Stimulated activated effector memory CD8-positive, alpha-beta T cell treated with anti-CD3 and anti-CD28 coated beads, Interleukin-12 subunit alpha, Interleukin-12 subunit beta, amount 100 ng/mL, for 72 hours (primary cell): Measurements from ENCODE around the gene CAMK4.

ENCODE experiments used
- ATAC-seq: fragments of 150-1000 bp; cut with Tn5 transposase; 2 replicates; pipeline ENCODE4 v1.10.0; 2021
- DNase-seq, 2 donors: peaks; one replicate each; pipeline ENCODE4 v3.0.0; 2021 to 2022; ENCODE audit warnings: low spot score in 2 of 2
- H3K27ac Mint-ChIP-seq: one replicate; pipeline ENCODE4 v1.8.0; 2022; ENCODE audit warnings: mild to moderate bottlenecking, mixed read lengths
- H3K36me3 Mint-ChIP-seq: one replicate; pipeline ENCODE4 v1.8.0; 2022; ENCODE audit warnings: mild to moderate bottlenecking, mixed read lengths
- H3K4me1 Mint-ChIP-seq: one replicate; pipeline ENCODE4 v1.8.0; 2022; ENCODE audit warnings: mixed read lengths
- H3K4me3 Mint-ChIP-seq: one replicate; pipeline ENCODE4 v1.8.0; 2022; ENCODE audit warnings: mild to moderate bottlenecking, mixed read lengths
- H3K9me3 Mint-ChIP-seq: one replicate; pipeline ENCODE4 v1.8.0; 2022; ENCODE audit warnings: mixed read lengths

The CAMK4 gene

DNA sequence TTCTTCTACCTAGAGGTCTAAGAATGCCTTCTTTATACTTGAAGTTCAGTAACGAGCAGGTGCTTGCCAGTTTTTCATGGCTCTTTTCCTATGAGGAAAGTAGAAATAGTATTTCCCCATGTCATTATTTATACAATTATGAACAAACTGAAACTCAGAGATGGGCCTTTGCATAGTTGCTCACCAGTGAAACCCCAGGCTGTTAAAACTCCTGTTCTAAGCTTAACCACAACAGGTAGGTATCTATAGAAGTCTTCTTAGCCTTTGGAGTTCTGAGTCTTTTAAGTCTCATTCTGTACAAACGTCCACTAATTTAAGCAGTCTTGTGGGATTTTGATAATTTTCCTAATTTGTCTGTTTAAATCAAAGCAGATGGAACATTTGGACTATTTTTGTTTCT, 198.1 kb downstream of the CAMK4 start:
- Mint-ChIP-seq H3K36me3 (no peaks in the 10 kb centered on the region), H3K4me1 (no peaks in the 10 kb centered on the region), H3K9me3 (peaks cover 5% of the 10 kb centered on the region)

DNA sequence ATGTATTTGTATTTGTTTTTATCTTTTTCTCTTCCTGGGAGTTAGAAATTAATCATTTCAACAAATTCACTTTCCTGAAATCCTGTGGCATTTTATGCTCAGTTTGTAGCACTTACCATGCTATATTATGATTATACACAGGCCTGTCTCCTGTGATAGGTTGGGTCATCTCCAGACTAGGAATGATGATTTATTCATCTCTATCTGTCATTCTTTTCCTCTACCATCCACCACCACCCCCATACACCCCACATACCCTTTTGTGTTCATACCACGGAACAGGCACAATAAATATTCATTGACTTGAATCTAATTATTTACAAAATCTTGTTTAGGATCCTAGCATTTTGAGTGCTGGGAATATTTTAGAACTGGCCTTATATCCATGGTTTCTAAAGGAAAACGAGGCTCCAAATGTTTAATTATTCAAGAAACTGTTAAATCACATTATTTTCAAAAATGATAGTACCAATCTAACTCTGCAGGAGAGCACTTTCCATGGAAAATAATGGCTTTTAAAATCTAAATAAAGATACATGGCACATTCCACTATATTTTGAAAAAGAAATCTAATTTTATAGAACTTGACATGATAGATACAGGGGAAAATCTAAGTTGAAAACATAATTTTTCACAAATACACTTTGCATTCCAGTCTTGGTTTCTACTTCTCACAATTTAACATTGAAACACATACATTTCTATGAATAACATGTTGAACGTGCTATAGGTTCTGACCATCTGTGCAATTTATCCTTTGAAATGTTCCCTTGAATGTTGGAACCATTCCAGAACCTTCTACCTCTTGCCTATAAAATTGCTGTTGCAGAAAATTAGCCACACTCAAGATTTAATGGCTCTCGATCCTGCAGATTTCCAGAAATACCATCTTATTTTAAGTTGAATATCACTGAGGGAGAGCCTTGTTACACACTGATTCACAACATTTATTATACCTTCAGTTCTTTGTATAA, 198.8 kb downstream of the CAMK4 start:
- no peak for DNase-seq
- H3K4me1 Mint-ChIP-seq = peaks cover 8% of the 10 kb centered on the region

More for the DNA sequence above, 198.1 kb downstream of the CAMK4 start:
- H3K27ac Mint-ChIP-seq = no peak overlapping the region
- no peak for DNase-seq
- H3K4me3 Mint-ChIP-seq = no peak overlapping the region
- ATAC-seq = no peak

DNA sequence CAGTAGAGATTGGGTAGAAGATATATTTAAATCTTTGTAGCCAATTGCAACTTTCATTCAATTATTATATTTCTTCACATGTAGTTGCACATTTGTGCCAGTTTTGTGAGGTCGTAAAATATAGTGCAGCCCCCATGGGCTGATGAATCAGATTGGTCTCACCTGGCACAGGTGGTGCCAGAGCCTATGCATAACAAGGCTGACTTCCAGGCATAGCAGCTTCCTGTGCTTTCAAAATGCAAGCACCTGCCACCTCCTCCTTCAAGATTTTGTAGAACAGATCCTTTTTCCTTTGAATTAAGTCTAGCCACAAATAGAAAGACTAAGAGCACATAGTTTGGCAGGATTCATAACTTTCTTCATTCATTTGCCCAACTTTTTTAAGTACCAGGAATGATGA, 201.0 kb downstream of the CAMK4 start:
- no peak for ATAC-seq
- Mint-ChIP-seq H3K4me3 (no peak overlapping the region), H3K4me1 (peaks cover 19% of the 10 kb centered on the region), H3K36me3 (no peaks in the 10 kb centered on the region), H3K27ac (no peak overlapping the region), H3K9me3 (peaks cover 7% of the 10 kb centered on the region)
- no peak for DNase-seq

More for the DNA sequence above, 198.8 kb downstream of the CAMK4 start:
- Mint-ChIP-seq H3K27ac (no peak overlapping the region), H3K36me3 (no peaks in the 10 kb centered on the region), H3K4me3 (no peak overlapping the region), H3K9me3 (peaks cover 2% of the 10 kb centered on the region)
- ATAC-seq = no peak

DNA sequence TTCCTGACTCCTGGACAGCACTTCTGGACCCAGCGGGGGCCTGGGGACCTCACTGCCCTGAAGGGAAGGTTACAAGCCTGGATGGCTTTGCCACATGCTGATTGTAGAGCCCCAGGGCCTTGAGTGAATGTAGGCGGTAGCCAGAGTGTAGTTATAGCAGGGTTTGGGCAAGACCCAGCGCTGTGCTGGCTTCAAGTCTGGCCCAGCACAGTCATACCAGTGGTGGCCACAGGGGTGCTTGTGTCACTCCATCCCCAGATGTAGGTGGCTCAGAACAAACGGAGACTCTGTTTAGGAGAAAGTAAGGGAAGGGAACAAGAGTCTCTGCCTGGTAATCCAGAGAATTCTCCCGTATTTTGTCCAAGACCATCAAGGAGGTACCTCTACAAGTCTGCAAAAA, 203.6 kb downstream of the CAMK4 start:
- H3K36me3 Mint-ChIP-seq = no peaks in the 10 kb centered on the region
- peaks cover 25% of the 10 kb centered on the region for H3K4me1 Mint-ChIP-seq

DNA sequence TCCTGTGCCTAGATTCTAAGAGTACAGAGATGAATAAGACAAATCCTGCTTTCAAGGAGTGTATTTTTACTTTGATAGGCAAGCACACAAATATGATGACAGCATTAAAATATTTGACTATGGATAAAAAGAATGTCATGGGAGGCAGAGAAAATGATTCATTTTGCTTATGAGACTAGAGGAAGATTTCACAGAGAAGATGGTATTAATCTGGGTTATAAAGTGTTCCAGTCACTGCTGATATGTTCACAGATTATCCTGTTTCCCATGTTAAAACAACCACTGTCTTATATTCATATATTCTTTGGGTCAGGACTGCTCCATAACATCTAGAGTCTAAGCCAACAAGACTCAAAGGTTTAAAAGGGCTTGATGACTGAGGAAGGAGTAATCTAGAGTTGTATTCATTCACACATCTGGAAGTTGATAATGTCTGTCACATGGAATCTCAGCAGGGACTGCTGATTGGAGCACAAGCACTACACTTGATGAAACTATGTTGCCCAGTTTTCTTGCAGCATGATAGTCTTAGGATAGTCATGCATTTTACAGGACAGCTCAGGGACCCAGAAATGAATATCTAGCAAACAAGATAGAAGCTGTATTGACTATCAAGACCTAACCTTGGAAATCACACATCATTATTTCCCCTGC, 208.8 kb downstream of the CAMK4 start:
- DNase-seq (no peak), ATAC-seq (no peak)
- Mint-ChIP-seq H3K4me1 (peaks cover 18% of the 10 kb centered on the region), H3K27ac (no peak overlapping the region), H3K36me3 (no peaks in the 10 kb centered on the region), H3K9me3 (peaks cover 7% of the 10 kb centered on the region), H3K4me3 (no peak overlapping the region)

More for the DNA sequence above, 203.6 kb downstream of the CAMK4 start:
- no peak for DNase-seq
- peak; percentile 37 for ATAC-seq
- Mint-ChIP-seq H3K27ac (no peak overlapping the region), H3K4me3 (no peak overlapping the region), H3K9me3 (peaks cover 7% of the 10 kb centered on the region)

DNA sequence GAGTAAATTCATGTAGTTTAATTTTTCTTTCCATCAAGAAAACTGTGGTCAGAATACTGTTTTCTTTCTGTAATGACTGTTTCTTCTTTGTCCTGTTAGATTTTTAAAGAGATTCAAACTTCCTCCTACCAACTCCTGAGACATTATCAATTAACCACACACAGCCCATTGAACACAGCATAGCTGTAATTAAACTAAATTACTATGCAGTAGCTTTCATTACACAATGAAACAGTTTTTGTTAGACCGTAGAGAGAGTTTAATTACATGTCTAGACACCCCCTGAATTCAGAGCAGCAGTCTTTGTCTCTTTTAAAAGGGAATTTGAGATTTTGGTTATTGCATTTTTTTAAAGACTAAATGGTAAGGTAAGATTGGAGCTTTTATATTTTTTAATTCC, 210.6 kb downstream of the CAMK4 start:
- no peak overlapping the region for H3K27ac Mint-ChIP-seq
- H3K9me3 Mint-ChIP-seq = no peaks in the 10 kb centered on the region
- no peak overlapping the region for H3K4me3 Mint-ChIP-seq
- ATAC-seq (no peak), DNase-seq (no peak)
- H3K4me1 Mint-ChIP-seq = peaks cover 15% of the 10 kb centered on the region
- H3K36me3 Mint-ChIP-seq = no peaks in the 10 kb centered on the region

DNA sequence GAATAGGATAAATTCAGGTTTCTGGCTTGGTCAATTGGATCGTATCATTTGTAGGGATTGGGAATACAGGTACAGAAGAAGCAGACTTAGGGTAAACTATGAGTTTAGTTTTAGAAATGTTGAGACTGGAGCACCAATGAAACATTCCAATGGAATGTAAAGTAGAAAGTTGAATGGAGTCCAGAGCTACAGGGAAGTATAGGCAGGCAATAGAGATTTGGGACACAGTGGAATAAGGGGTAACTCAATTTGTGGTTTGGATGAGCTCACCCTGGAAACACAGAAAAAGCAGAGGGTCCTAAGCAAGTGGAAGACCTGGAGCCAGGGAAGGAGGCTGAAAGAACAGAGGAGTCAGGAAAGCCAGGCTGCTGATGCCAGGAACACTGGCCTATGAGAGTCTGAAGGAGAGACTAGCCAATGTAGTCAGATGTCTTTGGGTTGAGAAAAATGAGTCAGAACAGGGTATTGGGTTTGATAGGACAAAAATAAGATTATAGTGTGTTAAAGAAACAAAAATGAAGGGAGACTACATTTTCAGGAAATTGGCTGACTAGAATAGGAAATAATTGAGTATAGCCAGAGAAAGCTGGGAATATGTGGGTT, 215.4 kb downstream of the CAMK4 start:
- ATAC-seq = no peak
- no peak for DNase-seq
- Mint-ChIP-seq H3K27ac (peak overlapping the region; percentile 18), H3K9me3 (no peaks in the 10 kb centered on the region), H3K4me3 (no peak overlapping the region), H3K36me3 (peaks cover 8% of the 10 kb centered on the region), H3K4me1 (peaks cover 13% of the 10 kb centered on the region)

DNA sequence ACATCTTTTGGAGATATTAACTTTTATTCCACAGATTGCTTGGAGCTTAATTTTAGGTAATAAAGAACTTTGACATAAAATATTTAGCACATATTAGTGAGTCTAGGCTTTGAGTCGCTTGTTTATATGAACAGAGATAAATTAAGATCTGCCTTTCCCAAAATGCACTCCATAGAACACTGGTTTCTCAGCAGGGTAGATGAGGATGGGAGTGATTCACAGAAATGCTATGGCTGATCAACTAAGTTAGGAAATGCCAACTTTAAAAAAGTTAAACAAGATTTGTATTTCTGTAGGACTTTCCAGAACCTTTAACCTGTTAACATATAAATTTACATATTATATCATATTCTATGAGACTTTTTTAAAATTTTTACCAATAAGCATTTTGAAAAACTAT, 222.9 kb downstream of the CAMK4 start:
- Mint-ChIP-seq H3K9me3 (no peaks in the 10 kb centered on the region), H3K27ac (no peak overlapping the region), H3K4me3 (no peak overlapping the region), H3K36me3 (peaks cover 61% of the 10 kb centered on the region), H3K4me1 (no peaks in the 10 kb centered on the region)
- DNase-seq = no peak
- no peak for ATAC-seq

DNA sequence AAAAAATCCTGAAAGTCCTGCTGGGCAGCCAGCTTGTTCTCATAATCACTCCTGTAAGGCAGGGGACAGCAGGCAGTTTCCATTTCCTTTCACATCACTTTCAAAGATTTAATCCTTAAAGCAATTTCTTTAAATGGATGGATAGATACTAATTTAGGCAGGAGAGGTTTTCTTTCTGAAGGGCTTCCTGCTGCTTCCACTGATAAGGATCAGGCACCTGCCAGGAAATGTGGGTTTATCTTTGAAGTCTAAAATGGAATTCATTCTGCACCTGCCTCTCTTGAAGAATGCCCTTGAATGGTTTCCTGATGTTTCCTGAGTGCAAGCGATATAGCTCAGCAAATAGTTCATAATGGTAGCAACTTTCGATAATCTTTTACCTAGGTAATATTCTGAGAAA, 223.6 kb downstream of the CAMK4 start:
- Mint-ChIP-seq H3K36me3 (peaks cover 61% of the 10 kb centered on the region), H3K4me1 (no peaks in the 10 kb centered on the region), H3K27ac (no peak overlapping the region), H3K4me3 (no peak overlapping the region), H3K9me3 (no peaks in the 10 kb centered on the region)
- no peak for DNase-seq
- no peak for ATAC-seq

DNA sequence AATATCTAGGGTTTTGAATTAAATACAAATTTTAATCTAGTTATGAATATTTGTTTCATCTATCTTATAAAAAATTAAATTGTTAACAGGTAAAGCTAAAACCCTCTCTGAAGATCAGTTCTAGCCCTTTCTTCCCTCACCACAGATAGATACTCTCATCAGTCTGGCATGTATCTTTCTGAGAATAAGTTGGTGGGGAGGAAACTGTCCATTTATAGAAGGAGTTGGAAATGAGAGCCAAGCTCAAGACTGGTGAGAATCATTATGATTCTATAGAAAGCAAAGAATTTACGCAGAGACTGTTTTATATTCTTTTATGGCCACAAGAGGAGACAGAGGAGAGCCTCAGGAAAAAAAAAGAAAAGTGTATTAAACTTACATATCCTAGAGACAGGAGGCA, 229.1 kb downstream of the CAMK4 start:
- no peak overlapping the region for H3K4me3 Mint-ChIP-seq
- ATAC-seq (no peak), DNase-seq (no peak)
- H3K36me3 Mint-ChIP-seq = peaks cover 30% of the 10 kb centered on the region
- H3K4me1 Mint-ChIP-seq = no peaks in the 10 kb centered on the region
- H3K9me3 Mint-ChIP-seq = no peaks in the 10 kb centered on the region
- H3K27ac Mint-ChIP-seq = peak overlapping the region; percentile 7

DNA sequence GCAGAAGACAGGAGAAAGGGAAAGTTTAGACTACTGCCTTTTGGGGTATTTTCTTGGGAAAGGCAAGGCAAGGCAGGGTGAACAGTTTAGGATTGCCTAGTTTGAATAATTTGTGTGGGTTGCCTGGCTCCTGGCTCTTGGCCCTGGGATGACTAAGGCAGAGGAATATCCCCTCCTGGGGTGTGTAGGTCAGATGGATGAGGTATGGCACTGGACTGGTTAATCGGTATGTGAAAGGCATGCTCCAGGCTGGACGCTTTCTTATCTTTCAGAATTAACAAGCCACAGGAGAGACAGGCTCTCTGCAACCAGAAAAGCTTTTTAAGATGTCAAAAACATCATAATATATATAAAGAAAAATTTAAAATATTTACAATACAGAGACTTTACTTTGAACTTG, 229.6 kb downstream of the CAMK4 start:
- DNase-seq (no peak), ATAC-seq (no peak)
- H3K36me3 Mint-ChIP-seq = peaks cover 25% of the 10 kb centered on the region
- H3K9me3 Mint-ChIP-seq = no peaks in the 10 kb centered on the region
- no peak overlapping the region for H3K4me3 Mint-ChIP-seq
- peak overlapping the region; percentile 7 for H3K27ac Mint-ChIP-seq
- no peaks in the 10 kb centered on the region for H3K4me1 Mint-ChIP-seq

DNA sequence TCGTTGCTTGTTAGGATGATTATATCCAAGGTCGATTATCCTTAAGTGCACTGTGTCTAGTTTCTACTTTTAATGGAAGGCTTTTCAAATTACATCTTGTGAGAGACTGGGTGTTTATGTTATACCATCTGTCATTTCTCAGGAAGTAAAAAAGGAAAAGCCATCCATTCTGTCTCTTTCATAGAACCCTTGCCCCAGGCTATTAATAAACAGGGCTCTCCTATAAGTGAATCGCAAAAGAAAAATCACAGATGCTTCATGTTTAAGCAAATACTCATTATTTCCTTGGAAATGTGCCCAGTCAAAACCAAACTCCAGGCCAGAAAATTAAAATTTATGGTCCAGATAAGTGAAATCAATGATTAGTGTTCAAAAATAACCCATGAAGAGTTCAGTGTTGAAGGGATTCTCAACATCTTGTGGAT, 230.0 kb downstream of the CAMK4 start:
- H3K36me3 Mint-ChIP-seq = peaks cover 21% of the 10 kb centered on the region
- H3K9me3 Mint-ChIP-seq = no peaks in the 10 kb centered on the region
- H3K27ac Mint-ChIP-seq = no peak overlapping the region
- H3K4me3 Mint-ChIP-seq = no peak overlapping the region
- no peaks in the 10 kb centered on the region for H3K4me1 Mint-ChIP-seq
- no peak for ATAC-seq
- DNase-seq = no peak

DNA sequence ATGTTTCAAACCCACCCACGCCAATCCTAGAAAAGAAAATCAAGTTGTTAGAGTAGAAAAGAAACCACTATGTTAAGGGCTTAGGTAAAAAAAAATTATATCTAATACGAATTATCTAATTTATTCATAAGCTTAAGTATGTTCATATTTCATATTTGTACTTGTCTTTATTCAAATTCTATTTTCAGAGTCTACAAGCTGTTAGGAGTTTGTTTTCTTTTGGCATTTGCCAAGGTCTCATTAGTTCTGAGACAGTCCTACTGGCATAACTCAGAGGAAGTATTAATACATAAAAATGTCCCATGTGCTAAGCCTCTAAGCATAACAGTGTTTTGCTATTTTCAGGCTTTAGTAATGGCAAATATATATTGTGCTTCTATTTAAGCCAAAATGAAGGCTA, 230.6 kb downstream of the CAMK4 start:
- H3K36me3 Mint-ChIP-seq = peaks cover 18% of the 10 kb centered on the region
- H3K4me3 Mint-ChIP-seq = no peak overlapping the region
- H3K27ac Mint-ChIP-seq = no peak overlapping the region
- H3K9me3 Mint-ChIP-seq = no peaks in the 10 kb centered on the region
- no peaks in the 10 kb centered on the region for H3K4me1 Mint-ChIP-seq
- ATAC-seq = no peak
- no peak for DNase-seq

DNA sequence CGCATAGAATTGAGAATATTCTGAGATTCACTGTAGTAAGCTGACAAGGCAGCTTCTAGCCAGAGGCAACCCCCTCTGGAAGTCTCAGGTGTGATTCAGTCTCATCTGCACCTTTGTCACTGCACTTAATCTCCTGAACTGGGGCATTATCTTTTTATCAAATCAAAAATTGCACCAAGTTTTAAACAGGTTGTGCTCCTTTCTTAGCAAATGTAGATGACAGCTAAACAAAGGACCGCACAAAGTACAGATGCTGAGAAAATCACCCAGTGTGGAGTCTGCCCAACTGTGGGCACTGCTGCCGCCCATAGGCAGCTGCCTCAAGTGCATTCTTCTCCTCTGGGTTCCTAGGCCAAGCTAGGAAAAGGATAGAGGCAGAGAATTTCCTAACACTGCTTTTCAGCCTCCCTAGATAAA, 237.1 kb downstream of the CAMK4 start:
- H3K4me1 Mint-ChIP-seq = peaks cover 8% of the 10 kb centered on the region
- no peak overlapping the region for H3K4me3 Mint-ChIP-seq
- no peak for DNase-seq
- no peak for ATAC-seq
- H3K27ac Mint-ChIP-seq = no peak overlapping the region
- peaks cover 2% of the 10 kb centered on the region for H3K9me3 Mint-ChIP-seq
- H3K36me3 Mint-ChIP-seq = peaks cover 47% of the 10 kb centered on the region

DNA sequence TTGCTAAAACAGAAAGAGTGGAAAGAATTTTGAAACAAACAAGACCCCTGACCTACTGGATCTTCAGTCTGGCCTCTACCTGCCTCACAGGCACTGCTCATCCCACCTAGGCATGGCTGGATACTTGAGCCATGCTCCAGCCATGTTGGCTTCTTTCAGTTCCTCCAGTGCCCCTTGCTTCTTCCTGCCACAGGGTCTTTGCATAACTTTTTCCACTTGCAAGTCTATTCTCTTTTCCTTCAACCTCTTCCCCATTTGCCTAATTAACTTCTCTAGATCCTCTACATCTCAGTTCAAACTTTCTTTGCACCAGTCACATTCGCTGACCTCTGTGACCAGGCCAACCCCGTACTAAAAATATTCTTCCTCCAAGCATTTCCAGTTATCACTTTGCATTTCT, 237.8 kb downstream of the CAMK4 start:
- H3K36me3 Mint-ChIP-seq = peaks cover 47% of the 10 kb centered on the region
- H3K4me3 Mint-ChIP-seq = no peak overlapping the region
- no peak for DNase-seq
- no peak overlapping the region for H3K27ac Mint-ChIP-seq
- peaks cover 8% of the 10 kb centered on the region for H3K4me1 Mint-ChIP-seq
- peaks cover 2% of the 10 kb centered on the region for H3K9me3 Mint-ChIP-seq
- ATAC-seq = no peak
